Panc1 (cell line): ENCODE data around the gene HOXB5.

Experiments used
- POLR2AphosphoS5 ChIP-seq: IDR thresholded peaks from 2 replicates; pipeline ENCODE4 v1.6.1; 2012; ENCODE audit warnings: mild to moderate bottlenecking, low read depth, low read length, moderate library complexity
- TF ChIP-seq, protein P1 (sequence below): fragments of 450-650 bp; IDR thresholded peaks from 2 replicates; pipeline ENCODE4 v1.5.1; 2017; ENCODE audit warnings: mild to moderate bottlenecking
- TF ChIP-seq, protein P2 (sequence below), 2 experiments: IDR thresholded peaks; 2 replicates each; pipeline ENCODE4 v1.6.1; 2011 to 2012; ENCODE audit warnings: low read depth in 2 of 2, control low read depth in 1 of 2, low read length in 1 of 2, mild to moderate bottlenecking in 1 of 2, moderate library complexity in 1 of 2; ENCODE audit not compliant: insufficient read depth in 1 of 2

DNA sequence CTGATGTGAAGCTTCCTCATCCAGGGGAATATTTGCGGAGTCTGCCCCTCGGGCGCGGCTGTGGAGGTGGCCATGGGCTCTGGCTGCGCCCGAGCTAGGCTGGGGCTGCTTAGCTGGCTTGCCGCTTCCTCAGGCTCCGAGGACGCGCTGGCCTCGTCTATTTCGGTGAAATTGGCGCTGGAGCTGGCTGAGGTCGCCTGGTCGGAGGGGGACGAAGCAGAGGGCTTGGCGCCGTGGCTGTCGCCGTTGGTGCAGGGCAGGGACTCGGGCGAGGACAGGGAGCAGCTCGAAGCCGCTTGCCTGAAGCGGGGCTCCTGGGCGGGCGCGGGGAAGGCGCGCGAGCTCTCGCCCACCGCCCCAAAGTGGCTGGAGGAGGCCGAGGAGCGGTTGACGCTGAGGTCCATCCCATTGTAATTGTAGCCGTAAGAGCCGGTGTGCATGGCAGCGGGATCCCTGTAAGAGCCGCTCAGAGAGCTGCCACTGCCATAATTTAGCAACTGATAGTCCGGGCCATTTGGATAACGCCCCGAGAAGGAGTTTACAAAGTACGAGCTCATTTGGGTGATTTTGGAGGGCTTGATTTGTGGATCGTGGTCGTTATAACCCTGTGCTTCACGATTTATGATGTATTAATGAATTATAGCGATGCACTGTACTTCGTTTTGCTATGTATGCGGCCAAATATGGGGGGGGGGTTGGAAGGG lies at the start of gene HOXB5:
- TF ChIP-seq, protein P1, sequence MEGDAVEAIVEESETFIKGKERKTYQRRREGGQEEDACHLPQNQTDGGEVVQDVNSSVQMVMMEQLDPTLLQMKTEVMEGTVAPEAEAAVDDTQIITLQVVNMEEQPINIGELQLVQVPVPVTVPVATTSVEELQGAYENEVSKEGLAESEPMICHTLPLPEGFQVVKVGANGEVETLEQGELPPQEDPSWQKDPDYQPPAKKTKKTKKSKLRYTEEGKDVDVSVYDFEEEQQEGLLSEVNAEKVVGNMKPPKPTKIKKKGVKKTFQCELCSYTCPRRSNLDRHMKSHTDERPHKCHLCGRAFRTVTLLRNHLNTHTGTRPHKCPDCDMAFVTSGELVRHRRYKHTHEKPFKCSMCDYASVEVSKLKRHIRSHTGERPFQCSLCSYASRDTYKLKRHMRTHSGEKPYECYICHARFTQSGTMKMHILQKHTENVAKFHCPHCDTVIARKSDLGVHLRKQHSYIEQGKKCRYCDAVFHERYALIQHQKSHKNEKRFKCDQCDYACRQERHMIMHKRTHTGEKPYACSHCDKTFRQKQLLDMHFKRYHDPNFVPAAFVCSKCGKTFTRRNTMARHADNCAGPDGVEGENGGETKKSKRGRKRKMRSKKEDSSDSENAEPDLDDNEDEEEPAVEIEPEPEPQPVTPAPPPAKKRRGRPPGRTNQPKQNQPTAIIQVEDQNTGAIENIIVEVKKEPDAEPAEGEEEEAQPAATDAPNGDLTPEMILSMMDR, result no peak
- TF ChIP-seq, protein P2, sequence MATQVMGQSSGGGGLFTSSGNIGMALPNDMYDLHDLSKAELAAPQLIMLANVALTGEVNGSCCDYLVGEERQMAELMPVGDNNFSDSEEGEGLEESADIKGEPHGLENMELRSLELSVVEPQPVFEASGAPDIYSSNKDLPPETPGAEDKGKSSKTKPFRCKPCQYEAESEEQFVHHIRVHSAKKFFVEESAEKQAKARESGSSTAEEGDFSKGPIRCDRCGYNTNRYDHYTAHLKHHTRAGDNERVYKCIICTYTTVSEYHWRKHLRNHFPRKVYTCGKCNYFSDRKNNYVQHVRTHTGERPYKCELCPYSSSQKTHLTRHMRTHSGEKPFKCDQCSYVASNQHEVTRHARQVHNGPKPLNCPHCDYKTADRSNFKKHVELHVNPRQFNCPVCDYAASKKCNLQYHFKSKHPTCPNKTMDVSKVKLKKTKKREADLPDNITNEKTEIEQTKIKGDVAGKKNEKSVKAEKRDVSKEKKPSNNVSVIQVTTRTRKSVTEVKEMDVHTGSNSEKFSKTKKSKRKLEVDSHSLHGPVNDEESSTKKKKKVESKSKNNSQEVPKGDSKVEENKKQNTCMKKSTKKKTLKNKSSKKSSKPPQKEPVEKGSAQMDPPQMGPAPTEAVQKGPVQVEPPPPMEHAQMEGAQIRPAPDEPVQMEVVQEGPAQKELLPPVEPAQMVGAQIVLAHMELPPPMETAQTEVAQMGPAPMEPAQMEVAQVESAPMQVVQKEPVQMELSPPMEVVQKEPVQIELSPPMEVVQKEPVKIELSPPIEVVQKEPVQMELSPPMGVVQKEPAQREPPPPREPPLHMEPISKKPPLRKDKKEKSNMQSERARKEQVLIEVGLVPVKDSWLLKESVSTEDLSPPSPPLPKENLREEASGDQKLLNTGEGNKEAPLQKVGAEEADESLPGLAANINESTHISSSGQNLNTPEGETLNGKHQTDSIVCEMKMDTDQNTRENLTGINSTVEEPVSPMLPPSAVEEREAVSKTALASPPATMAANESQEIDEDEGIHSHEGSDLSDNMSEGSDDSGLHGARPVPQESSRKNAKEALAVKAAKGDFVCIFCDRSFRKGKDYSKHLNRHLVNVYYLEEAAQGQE (IDR thresholded peaks at IDR 0.05; ENCODE audit: insufficient read depth in 1 of 2, low read depth in 2 of 2, low read length in 1 of 2), result no peak
- TF ChIP-seq POLR2AphosphoS5, result peak; percentile 75
